AG04450 (cell line): ENCODE results near the gene NAB1. TPM values are rescaled to one million over a fixed set of nuclear protein-coding genes. Genes with fewer than 3 reads are reported as not detected.

Source experiments
- CTCF ChIA-PET: fragments of 300-600, 350-600 bp; formaldehyde crosslinking; extraction: SDS; loops from one replicate; lab custom pipeline; 2022; ENCODE audit warnings: antibody characterized with exemption, inconsistent platforms; lab: Charles Lee
- POLR2A ChIA-PET: fragments of 350-600 bp; formaldehyde crosslinking; extraction: SDS; loops from one replicate; lab custom pipeline; 2021; ENCODE audit warnings: antibody characterized with exemption, inconsistent platforms; lab: Yijun Ruan, JAX
- DNase-seq: peaks from one replicate; pipeline ENCODE4 v3.0.0-alpha.2; 2011; ENCODE audit warnings: low read depth, low spot score
- H3K27ac ChIP-seq: one replicate; pipeline ENCODE4 v1.5.1; 2012; ENCODE audit warnings: low read depth, low read length, control low read depth
- H3K27me3 ChIP-seq: one replicate; pipeline ENCODE4 v1.6.0; 2012; ENCODE audit warnings: low read length; ENCODE audit not compliant: control insufficient read depth, insufficient read depth
- H3K4me3 ChIP-seq: 2 replicates; pipeline ENCODE4 v1.5.1; 2011; ENCODE audit warnings: mild to moderate bottlenecking, low read depth, low read length, control low read depth
- H3K9me3 ChIP-seq: 2 replicates; pipeline ENCODE4 v1.5.1; 2012; ENCODE audit warnings: low read length; ENCODE audit not compliant: control insufficient read depth, insufficient read depth
- CTCF ChIP-seq: IDR thresholded peaks from 2 replicates; pipeline ENCODE4 v1.5.1; 2011; ENCODE audit warnings: low read depth, low read length, control low read depth, inconsistent platforms
- polyA plus RNA-seq: library from polyadenylated mRNA; depleted of rRNA; stranded (reverse); fragments of >200 nt; gene quantifications from 2 replicates; pipeline ENCODE4 v1.2.3, GENCODE V29; 2011

NAB1 gene
- polyA plus RNA-seq, 1 experiment = 30.7 TPM

- Histone ChIP-seq H3K4me3 (no peak overlapping the region), H3K27ac (no peak overlapping the region), H3K9me3 (no peaks in the 10 kb centered on the region; the same call in 1 of the 2 replicates), H3K27me3 (no peaks in the 10 kb centered on the region)
- DNase-seq = no peak
- TF ChIP-seq CTCF = no peak
- ChIA-PET CTCF (no interaction called here), POLR2A (no interaction called here)
These were observed 20.0 kb downstream of the NAB1 start for GRCh38 chr2:190668892-190669291.

- TF ChIP-seq CTCF = no peak
- H3K27me3 ChIP-seq = no peaks in the 10 kb centered on the region
- H3K9me3 ChIP-seq = no peaks in the 10 kb centered on the region
- H3K4me3 ChIP-seq = no peak overlapping the region
- no peak overlapping the region for H3K27ac ChIP-seq
- DNase-seq = no peak
- ChIA-PET POLR2A (no interaction called here), CTCF (no interaction called here)
These were observed 21.5 kb downstream of the NAB1 start for GRCh38 chr2:190670182-190670946.

- no peak for TF ChIP-seq CTCF
- no peaks in the 10 kb centered on the region for H3K9me3 ChIP-seq
- CTCF ChIA-PET = no interaction called here
- no peak overlapping the region for H3K4me3 ChIP-seq
- H3K27ac ChIP-seq = no peak overlapping the region
- H3K27me3 ChIP-seq = no peaks in the 10 kb centered on the region
- no peak for DNase-seq
- POLR2A ChIA-PET = no interaction called here
These were observed 26.2 kb downstream of the NAB1 start for GRCh38 chr2:190674966-190675650.

- ChIA-PET POLR2A (no interaction called here), CTCF (no interaction called here)
- Histone ChIP-seq H3K27me3 (no peaks in the 10 kb centered on the region), H3K4me3 (no peak overlapping the region), H3K9me3 (no peaks in the 10 kb centered on the region), H3K27ac (no peak overlapping the region)
- no peak for DNase-seq
- TF ChIP-seq CTCF = no peak
These were observed 28.4 kb downstream of the NAB1 start for GRCh38 chr2:190677255-190677654.

- Histone ChIP-seq H3K9me3 (no peaks in the 10 kb centered on the region), H3K4me3 (no peak overlapping the region), H3K27ac (no peak overlapping the region), H3K27me3 (no peaks in the 10 kb centered on the region)
- CTCF ChIA-PET = interaction anchor here (1.2 kb wide), 1 partner anchor 9 kb away, joined by 3 read pairs; no protein-coding TSS in a partner anchor
- TF ChIP-seq CTCF = no peak
- no peak for DNase-seq
- POLR2A ChIA-PET = no interaction called here
These were observed 29.7 kb downstream of the NAB1 start for GRCh38 chr2:190678444-190679162.
